ENCODE results near the gene VOPP1. TPM values are rescaled to one million over a fixed set of nuclear protein-coding genes. Genes with fewer than 3 reads are reported as not detected.
"Not testable (repeated sequence)": the region's sequence is repeated elsewhere in the genome, so short reads cannot be mapped to it uniquely, and the experiment has no call there.

The VOPP1 gene
- total RNA-seq (2014; rRNA removed; shearing (Covaris generic)): 71.2 and 89.5 TPM in 2 replicates

GRCh38 chr7:55572378-55573233 lies at the start of gene VOPP1:
VOPP1 (minus strand) TSS chr7:55572502; CDS start chr7:55572324, 178 bp downstream.
- peak; percentile 56 for DNase-seq (ENCODE audit: low read depth)

DNA sequence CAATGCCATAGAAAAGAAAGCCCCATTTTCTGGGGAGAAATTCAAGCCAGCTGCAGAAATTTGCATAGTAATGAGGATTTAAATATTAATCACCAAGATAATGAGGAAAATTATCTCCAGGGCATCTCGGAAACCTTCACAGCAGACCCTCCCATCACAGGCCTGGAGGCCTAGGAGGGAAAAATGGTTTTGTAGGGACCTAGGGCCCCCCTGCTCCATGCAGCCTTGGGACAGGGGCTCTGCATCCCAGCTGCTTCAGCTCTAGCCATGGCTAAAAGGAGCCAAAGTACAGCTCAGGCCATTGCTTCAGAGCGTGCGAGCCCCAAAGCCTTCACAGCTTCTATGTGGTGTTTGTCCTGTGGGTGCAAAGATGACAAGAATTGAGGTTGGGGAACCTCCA lies 46.6 kb upstream of the VOPP1 start:
- DNase-seq (ENCODE audit: low read depth): no peak

DNA sequence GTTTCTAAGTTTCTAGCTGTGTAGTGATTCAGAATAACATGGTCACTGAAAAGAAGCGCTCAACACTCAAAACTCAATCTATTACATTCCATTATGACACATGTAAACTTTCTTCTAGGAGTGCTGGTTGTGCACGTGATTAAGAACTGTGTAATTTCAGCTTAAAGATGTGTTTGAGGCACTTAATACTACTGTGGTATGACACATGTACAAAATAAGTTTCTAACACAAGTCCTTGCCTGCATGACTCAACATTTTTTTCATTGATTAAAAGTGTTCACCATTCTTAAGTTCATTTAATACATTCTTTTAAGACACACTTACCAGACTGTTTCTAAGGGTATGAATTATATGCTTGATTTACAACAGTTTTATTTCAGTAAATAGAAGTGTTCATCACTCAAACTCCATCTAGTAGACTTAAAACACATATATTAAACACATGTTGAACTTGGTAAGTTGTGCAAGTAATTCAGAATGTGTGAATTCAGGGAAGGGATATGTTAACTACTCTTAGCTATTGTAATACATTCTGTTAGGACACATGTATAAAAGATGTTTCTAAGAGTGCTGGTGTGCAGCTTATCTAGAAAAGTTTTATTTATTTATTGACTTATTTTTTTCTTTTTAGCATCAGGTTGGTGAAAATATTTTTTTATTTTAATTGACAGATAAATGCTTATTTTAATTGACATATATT lies 42.2 kb upstream of the VOPP1 start:
- not testable (repeated sequence) for DNase-seq (ENCODE audit: low read depth)

- not testable (repeated sequence) for DNase-seq (ENCODE audit: low read depth)
Measured at GRCh38 chr7:55609726-55610125, 37.4 kb upstream of the VOPP1 start.

DNA sequence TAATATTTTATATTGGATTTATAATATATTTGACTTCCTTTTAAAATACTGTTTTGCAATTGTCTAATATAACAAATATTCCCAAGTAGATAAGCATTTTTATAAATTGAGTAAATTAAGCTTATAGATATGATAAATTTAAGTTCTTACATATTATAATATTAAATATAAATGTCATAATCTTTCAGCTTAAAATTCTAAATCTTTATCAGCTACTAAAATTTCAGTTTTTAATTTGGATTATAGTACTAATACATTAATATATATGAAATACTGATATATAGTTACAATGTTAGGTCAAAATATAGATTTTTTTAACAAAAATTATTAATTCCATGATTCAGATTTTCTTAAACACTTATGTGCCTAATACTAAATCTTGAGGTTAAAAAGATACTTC lies 33.4 kb upstream of the VOPP1 start:
- not testable (repeated sequence) for DNase-seq (ENCODE audit: low read depth)

GRCh38 chr7:55597944-55598499 lies 25.7 kb upstream of the VOPP1 start:
- peak; percentile 17 for DNase-seq (ENCODE audit: low read depth)

GRCh38 chr7:55597214-55597739 lies 25.0 kb upstream of the VOPP1 start:
- DNase-seq (ENCODE audit: low read depth): not testable (repeated sequence)

- DNase-seq (ENCODE audit: low read depth): no peak
Measured at GRCh38 chr7:55595511-55595910, 23.2 kb upstream of the VOPP1 start.

GRCh38 chr7:55594870-55595269 lies 22.6 kb upstream of the VOPP1 start:
- no peak for DNase-seq (ENCODE audit: low read depth)

- DNase-seq (ENCODE audit: low read depth): no peak
Measured at GRCh38 chr7:55594414-55594813, 22.1 kb upstream of the VOPP1 start.

DNA sequence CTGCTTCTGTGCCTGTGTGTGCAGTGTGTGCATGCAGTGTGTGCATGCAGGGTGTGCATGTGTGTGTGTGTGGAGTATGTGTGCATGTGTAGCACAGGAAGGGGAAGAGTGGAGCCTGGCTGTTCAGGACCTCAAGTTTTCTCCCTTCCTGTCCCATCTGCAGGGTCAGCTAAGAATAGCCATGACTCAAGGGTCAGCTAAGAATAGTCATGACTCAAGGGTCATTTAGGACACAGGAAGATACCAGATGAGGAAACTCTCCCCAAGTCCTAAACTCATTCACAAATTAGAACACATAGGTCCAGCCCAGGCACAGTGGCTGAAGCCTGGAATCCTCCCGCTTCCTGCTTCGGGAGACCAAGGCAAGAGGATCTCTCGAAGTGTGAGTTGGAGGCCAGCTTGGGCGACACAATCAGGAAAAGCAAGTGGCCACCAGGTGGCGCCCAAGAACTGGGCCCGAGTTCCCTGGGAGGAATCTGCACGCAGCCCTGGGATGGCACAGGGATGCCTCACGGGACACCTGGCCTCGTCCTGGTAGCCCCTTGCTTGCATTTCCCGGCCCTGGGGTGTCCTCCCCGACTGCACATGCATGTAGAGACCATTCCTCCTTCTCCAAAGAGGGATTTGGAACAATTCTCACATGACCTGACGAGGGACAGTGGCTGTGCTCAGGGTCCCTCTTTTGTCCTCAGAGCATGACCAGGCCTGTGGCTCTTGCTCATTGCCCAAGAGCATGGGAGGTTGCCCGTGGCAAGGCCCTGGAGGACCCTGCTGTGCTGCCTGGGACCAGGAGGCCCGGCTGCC lies 21.4 kb upstream of the VOPP1 start:
- peak; percentile 70 for DNase-seq (ENCODE audit: low read depth)

GRCh38 chr7:55593172-55593514 lies 20.8 kb upstream of the VOPP1 start:
- DNase-seq (ENCODE audit: low read depth): no peak

- DNase-seq (ENCODE audit: low read depth): no peak
Measured at GRCh38 chr7:55592492-55592891, 20.2 kb upstream of the VOPP1 start.

GRCh38 chr7:55591282-55591931 lies 19.1 kb upstream of the VOPP1 start:
- DNase-seq (ENCODE audit: low read depth): peak; percentile 17

DNA sequence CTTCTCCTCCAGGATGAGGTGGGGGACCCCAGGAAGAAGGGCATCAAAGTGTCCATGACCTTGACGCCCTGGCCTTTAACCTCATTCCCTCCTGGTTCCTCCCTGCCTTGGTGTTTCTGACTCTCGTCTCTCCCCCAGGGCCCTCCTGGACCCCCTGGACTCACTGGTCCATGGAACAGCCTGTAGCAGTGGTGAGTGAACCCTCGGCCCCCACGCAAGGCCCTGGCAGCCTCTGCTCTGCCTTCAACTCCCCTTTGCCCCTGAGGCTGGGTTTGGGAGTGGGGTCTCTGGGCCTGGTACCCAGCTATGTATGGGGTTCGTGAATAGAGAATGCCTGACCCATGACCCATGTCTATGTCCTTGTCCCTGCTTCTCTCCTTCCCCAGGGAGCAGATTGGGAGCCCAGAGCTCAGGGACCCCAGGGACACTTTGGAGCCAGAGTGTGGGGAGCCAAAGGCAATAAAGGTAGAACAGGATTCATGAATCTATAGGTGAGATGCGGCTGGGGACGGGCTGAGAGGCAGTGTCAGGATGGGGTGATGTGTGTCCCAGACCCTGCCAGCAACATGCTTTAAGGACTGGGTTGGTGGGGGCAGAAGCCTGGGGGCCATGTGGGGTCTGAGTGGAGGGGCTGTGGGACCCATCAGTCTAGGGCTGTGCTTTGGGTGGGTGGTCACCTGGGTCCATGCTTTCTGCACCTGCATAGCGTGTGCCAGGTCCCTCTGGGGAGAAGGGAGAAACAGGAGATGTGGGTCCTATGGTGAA lies 18.4 kb upstream of the VOPP1 start:
- no peak for DNase-seq (ENCODE audit: low read depth)

- DNase-seq (ENCODE audit: low read depth): no peak
Measured at GRCh38 chr7:55589905-55590304, 17.6 kb upstream of the VOPP1 start.

- no peak for DNase-seq (ENCODE audit: low read depth)
Measured at GRCh38 chr7:55588976-55589604, 16.8 kb upstream of the VOPP1 start.

DNA sequence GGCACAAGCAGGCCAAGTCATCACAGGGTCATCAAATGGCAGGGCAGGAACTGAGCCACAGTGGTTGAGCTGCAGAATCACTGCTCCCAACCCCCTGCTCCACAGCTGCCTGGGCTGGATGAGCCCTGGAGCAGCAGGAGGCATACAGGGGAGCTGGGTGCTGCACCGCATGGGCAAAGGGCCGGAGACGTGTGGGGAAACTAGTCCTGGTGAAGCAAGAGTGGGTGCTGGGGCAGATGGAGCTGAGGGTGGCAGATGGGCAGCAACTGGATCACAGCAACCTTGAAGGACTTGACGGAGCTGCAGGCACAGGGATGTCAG lies 16.0 kb upstream of the VOPP1 start:
- DNase-seq (ENCODE audit: low read depth): no peak

GRCh38 chr7:55587687-55588378 lies 15.5 kb upstream of the VOPP1 start:
- DNase-seq (ENCODE audit: low read depth): no peak
